Epithelial cell of esophagus (primary cell): ENCODE measurements around the gene ZNF407.

Source experiments
- DNase-seq: peaks from one replicate; pipeline ENCODE4 v3.0.0; 2010; ENCODE audit warnings: low read depth
- H3K4me3 ChIP-seq: 2 replicates; pipeline ENCODE4 v1.5.1; 2011; ENCODE audit warnings: mild to moderate bottlenecking, low read length, control low read depth
- TF ChIP-seq, protein P1 (sequence below): IDR thresholded peaks from 2 replicates; pipeline ENCODE4 v1.5.1; 2011; ENCODE audit warnings: low read depth, mild to moderate bottlenecking, low read length, control low read depth, inconsistent platforms; ENCODE audit not compliant: insufficient read depth; ENCODE audit errors: missing control alignments

ZNF407 gene

GRCh38 chr18:74731097-74731496 is 133.4 kb downstream of the ZNF407 start:
- no peak overlapping the region for H3K4me3 ChIP-seq
- DNase-seq = peak; percentile 29

GRCh38 chr18:74732380-74732779 is 134.7 kb downstream of the ZNF407 start:
- DNase-seq = no peak
- H3K4me3 ChIP-seq = no peak overlapping the region
- TF ChIP-seq, protein P1, sequence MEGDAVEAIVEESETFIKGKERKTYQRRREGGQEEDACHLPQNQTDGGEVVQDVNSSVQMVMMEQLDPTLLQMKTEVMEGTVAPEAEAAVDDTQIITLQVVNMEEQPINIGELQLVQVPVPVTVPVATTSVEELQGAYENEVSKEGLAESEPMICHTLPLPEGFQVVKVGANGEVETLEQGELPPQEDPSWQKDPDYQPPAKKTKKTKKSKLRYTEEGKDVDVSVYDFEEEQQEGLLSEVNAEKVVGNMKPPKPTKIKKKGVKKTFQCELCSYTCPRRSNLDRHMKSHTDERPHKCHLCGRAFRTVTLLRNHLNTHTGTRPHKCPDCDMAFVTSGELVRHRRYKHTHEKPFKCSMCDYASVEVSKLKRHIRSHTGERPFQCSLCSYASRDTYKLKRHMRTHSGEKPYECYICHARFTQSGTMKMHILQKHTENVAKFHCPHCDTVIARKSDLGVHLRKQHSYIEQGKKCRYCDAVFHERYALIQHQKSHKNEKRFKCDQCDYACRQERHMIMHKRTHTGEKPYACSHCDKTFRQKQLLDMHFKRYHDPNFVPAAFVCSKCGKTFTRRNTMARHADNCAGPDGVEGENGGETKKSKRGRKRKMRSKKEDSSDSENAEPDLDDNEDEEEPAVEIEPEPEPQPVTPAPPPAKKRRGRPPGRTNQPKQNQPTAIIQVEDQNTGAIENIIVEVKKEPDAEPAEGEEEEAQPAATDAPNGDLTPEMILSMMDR = no peak

More at GRCh38 chr18:74731097-74731496, 133.4 kb downstream of the ZNF407 start:
- TF ChIP-seq, protein P1 = no peak

- DNase-seq = no peak
- H3K4me3 ChIP-seq = no peak overlapping the region
- TF ChIP-seq, protein P1 = no peak
Observed at GRCh38 chr18:74733598-74733997, 135.9 kb downstream of the ZNF407 start.

DNA sequence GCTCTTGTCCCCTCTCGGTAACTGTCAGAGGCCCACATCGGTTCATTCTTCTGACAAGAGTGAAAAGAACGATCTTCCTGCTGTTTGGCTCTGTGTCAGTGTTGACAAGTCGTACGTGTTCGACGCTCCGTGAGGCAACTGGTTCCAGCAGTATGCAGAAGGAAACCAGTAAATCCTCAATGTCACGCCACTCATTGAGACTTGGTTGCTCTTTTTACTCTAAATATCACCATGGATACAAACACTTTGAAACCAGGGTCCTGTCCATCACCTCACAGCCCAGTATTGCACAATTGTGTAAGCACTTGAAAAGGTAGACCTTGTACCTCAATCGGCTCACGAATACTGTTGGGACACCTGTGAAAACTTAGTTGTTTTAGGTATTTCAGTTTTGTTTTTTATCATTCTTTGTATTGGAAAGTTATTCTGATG is 136.4 kb downstream of the ZNF407 start:
- H3K4me3 ChIP-seq = no peak overlapping the region
- TF ChIP-seq, protein P1 = no peak
- no peak for DNase-seq

DNA sequence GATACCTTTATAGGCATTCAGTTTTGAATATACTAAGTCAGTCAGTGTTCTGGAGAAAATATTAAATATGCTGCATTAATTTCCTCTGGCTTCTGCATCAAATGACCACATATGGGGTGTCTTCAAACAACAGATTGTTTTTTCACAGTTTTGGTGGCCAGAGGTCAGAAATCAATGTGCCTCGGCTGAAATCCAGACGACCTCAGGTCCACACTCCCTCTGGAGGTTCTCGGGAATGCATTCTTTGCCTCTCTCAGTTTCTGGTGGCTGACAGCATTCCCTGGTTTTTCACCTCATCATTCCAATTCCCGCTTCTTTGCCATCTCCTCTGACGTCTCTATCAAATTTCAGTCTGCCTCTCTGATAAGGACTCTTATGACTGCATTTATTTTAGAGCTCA is 142.3 kb downstream of the ZNF407 start:
- TF ChIP-seq, protein P1 = no peak
- no peak for DNase-seq
- H3K4me3 ChIP-seq = no peak overlapping the region

DNA sequence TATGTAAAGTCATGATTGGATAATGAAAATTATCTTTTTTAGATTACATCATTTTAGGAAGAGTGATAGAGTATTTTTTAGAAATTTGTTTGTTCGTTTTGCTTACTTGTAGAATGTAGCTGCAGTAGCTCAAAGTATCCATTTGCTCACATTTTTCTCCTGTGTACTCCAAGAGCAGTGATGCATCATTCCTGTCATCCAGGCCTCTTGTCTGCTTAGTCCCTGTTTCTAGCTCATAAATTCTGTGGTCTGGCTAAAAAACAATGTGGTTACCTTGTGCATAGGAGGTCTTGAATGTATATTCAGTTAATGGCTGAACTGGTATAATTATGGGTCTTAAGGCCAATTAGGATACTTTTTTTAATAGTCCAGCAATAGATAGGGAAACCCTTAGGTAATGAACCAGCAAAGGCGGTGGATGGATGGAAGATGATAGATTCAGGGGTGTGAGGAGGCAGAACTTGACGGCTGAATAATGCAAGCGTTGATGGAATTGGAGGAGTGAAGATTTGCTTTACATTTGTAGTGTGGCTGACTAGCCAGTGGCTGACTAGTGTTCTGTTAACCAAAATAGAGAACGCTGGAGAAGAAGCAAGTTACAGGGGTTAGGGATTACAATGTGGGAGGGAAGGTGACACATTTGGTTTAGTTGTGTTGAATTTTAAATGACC is 145.0 kb downstream of the ZNF407 start:
- DNase-seq = no peak
- TF ChIP-seq, protein P1 = no peak
- no peak overlapping the region for H3K4me3 ChIP-seq
